Upper lobe of left lung (tissue), 4 donors: ENCODE measurements around the gene CHST8.

Experiments
- EP300 ChIP-seq, 4 donors: sonication (generic); formaldehyde crosslinking; IDR thresholded peaks; one replicate each; pipeline ENCODE4 v1.5.1; 2017; ENCODE audit warnings: antibody characterized with exemption in 4 of 4, control low read depth in 2 of 4
- POLR2A ChIP-seq, 4 donors: fragments of 450-650 bp; IDR thresholded peaks; one replicate each; pipeline ENCODE4 v1.5.1; 2016 to 2017; ENCODE audit warnings: antibody characterized with exemption in 4 of 4, mild to moderate bottlenecking in 2 of 4
- POLR2AphosphoS5 ChIP-seq, 2 donors: sonication (generic); formaldehyde crosslinking; IDR thresholded peaks; one replicate each; pipeline ENCODE4 v1.5.1; 2017; ENCODE audit warnings: antibody characterized with exemption in 2 of 2
- TF ChIP-seq, protein P1 (sequence below), 6 experiments: fragments of 450-650 bp in 4 of 6; fragments of 200-600 bp in 2 of 6; sonication (generic) in 2 of 6; IDR thresholded peaks; one replicate each; pipeline ENCODE4 v1.5.1; 2016 to 2019; ENCODE audit warnings: antibody characterized with exemption in 6 of 6

DNA sequence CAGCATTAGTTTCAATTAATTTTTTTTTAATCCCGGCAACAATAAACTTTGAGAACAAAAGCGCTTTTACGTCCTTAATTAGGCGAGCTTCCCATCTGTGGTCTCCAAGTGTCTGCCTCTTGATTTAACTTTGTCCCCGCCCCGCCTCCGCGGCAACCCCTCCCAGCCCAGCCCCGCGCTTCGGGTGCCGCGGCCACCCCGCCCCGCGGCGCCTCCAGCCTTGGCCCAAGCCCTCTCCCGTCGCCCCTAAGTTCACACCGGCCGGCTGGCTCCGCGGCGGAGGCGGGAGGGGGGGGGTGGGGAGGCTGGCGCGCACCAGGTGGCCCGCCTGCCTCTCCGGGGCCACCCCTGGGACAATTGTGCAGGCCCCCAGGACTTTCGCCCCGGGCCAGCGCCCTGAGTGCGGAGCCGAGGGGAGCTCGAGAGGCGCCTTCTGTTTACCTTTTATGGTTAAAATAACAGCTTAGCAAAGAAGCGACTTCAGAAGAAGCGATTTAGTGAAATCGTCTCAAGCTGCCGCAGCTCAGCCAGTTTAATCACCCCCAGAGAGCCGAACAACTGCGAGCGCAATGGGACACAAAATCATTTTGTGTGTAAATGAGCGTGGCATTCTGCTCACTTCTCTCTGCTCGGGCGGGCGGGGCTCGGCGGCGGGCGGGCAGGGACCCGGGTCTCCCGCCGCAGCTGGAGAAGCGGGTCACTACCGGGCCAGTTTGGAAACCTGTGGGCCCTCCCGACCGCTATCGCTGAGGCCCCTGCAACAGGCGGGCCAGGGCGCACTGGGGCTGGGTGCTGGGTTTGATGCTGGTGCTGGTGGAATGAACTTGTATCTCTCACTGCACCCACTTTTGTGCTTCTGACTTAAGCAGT, 176.3 kb downstream of the CHST8 start:
- TF ChIP-seq EP300 (IDR thresholded peaks at IDR 0.05) = no peak
- TF ChIP-seq, protein P1, sequence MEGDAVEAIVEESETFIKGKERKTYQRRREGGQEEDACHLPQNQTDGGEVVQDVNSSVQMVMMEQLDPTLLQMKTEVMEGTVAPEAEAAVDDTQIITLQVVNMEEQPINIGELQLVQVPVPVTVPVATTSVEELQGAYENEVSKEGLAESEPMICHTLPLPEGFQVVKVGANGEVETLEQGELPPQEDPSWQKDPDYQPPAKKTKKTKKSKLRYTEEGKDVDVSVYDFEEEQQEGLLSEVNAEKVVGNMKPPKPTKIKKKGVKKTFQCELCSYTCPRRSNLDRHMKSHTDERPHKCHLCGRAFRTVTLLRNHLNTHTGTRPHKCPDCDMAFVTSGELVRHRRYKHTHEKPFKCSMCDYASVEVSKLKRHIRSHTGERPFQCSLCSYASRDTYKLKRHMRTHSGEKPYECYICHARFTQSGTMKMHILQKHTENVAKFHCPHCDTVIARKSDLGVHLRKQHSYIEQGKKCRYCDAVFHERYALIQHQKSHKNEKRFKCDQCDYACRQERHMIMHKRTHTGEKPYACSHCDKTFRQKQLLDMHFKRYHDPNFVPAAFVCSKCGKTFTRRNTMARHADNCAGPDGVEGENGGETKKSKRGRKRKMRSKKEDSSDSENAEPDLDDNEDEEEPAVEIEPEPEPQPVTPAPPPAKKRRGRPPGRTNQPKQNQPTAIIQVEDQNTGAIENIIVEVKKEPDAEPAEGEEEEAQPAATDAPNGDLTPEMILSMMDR (IDR thresholded peaks at IDR 0.05) = no peak
- TF ChIP-seq POLR2A (IDR thresholded peaks at IDR 0.05) = no peak
- TF ChIP-seq POLR2AphosphoS5 (IDR thresholded peaks at IDR 0.05) = no peak
